HCT116 (cell line): ENCODE results near the gene SPIRE2. TPM values are rescaled to one million over a fixed set of nuclear protein-coding genes. Genes with fewer than 3 reads are reported as not detected.

Experiments
- ATAC-seq: fragments of 200-7000 bp; cut with Tn5 transposase; 2 replicates; pipeline ENCODE4 v1.9.1; 2020; ENCODE audit warnings: mild to moderate bottlenecking, moderate library complexity
- BruUV-seq: library from RNA; stranded (reverse); fragments of 400-500 nt; replicated peaks from 2 replicates; lab custom pipeline; 2021; lab: Mats Ljungman, UMichigan
- CTCF ChIA-PET: fragments of 300-600 bp; sonication (Branson Sonifier 250); formaldehyde crosslinking; loops from one replicate; lab custom pipeline; 2021; ENCODE audit warnings: antibody characterized with exemption; lab: Charles Lee
- POLR2A ChIA-PET: fragments of 300-600, 350-600 bp; sonication (Branson Sonifier 250); formaldehyde crosslinking; loops from one replicate; lab custom pipeline; 2021; ENCODE audit warnings: antibody characterized with exemption; lab: Charles Lee
- RAD21 ChIA-PET, 2 experiments: fragments of 300-600 bp; sonication (Branson Sonifier 250); formaldehyde crosslinking; loops; one replicate each; lab custom pipeline; 2023; ENCODE audit warnings: low total read pairs in 2 of 2; ENCODE audit not compliant: uncharacterized antibody in 2 of 2, unreplicated experiment in 2 of 2, low non-redundant PET in 1 of 2; lab: Charles Lee
- DNase-seq: peaks from one replicate; pipeline ENCODE4 v3.0.0-alpha.2; 2010; ENCODE audit warnings: low read depth, low spot score
- H2AFZ ChIP-seq: fragments of 200-600 bp; shearing (Covaris generic), sonication (generic); 2 replicates; pipeline ENCODE4 v1.6.1; 2017; ENCODE audit warnings: low read depth, mixed run types, mixed read lengths, antibody characterized with exemption, low read length; ENCODE audit not compliant: poor library complexity, severe bottlenecking
- H3K27ac ChIP-seq: 2 replicates; pipeline ENCODE4 v1.5.1; 2012; ENCODE audit warnings: low read depth, low read length
- H3K27me3 ChIP-seq: fragments of 200-600 bp; sonication (generic); 2 replicates; pipeline ENCODE4 v1.6.1; 2016; ENCODE audit warnings: mixed run types, low read length, mixed read lengths; ENCODE audit not compliant: insufficient read depth
- H3K36me3 ChIP-seq, 2 experiments: fragments of 200-500 bp in 1 of 2; fragments of 200-600 bp in 1 of 2; sonication (Bioruptor generic) in 1 of 2; sonication (generic) in 1 of 2; 2 replicates each; pipeline versions ENCODE4 v1.5.1 to v1.6.1; 2014 to 2016; ENCODE audit warnings: low read length in 2 of 2, inconsistent platforms in 1 of 2, mixed read lengths in 1 of 2, mixed run types in 1 of 2; ENCODE audit not compliant: insufficient read depth in 2 of 2, control insufficient read depth in 1 of 2
- H3K4me1 ChIP-seq, 2 experiments: fragments of 200-600 bp in 1 of 2; sonication (generic) in 1 of 2; 2 replicates each; pipeline versions ENCODE4 v1.5.1 to v1.6.1; 2012 to 2017; ENCODE audit warnings: low read length in 2 of 2, inconsistent platforms in 1 of 2, mild to moderate bottlenecking in 1 of 2, mixed read lengths in 1 of 2, mixed run types in 1 of 2, moderate library complexity in 1 of 2; ENCODE audit not compliant: insufficient read depth in 2 of 2, control insufficient read depth in 1 of 2
- H3K4me2 ChIP-seq: fragments of 200-600 bp; sonication (generic); 2 replicates; pipeline ENCODE4 v1.6.1; 2017; ENCODE audit warnings: mixed run types, low read length, mixed read lengths
- H3K4me3 ChIP-seq, 2 experiments: fragments of 200-600 bp in 1 of 2; sonication (generic) in 1 of 2; replicated peaks in 1 of 2; 2 replicates each; pipeline ENCODE4 v1.5.1; 2011 to 2016; ENCODE audit warnings: low read length in 2 of 2, control low read depth in 1 of 2, low read depth in 1 of 2, mild to moderate bottlenecking in 1 of 2, mixed read lengths in 1 of 2, mixed run types in 1 of 2
- H3K79me2 ChIP-seq: fragments of 200-600 bp; sonication (generic); 2 replicates; pipeline ENCODE4 v1.6.1; 2017; ENCODE audit warnings: mild to moderate bottlenecking, mixed run types, low read length, moderate library complexity, mixed read lengths; ENCODE audit not compliant: insufficient read depth
- H3K9ac ChIP-seq: fragments of 200-600 bp; sonication (generic); 2 replicates; pipeline ENCODE4 v1.6.1; 2016; ENCODE audit warnings: low read length, mixed read lengths
- H3K9me2 ChIP-seq: fragments of 200-600 bp; sonication (generic), shearing (Covaris generic); 2 replicates; pipeline ENCODE4 v1.6.1; 2017; ENCODE audit warnings: mixed run types, mild to moderate bottlenecking, moderate library complexity; ENCODE audit not compliant: insufficient read depth
- H3K9me3 ChIP-seq, 2 experiments: fragments of 200-500 bp in 1 of 2; fragments of 200-600 bp in 1 of 2; sonication (Bioruptor generic) in 1 of 2; sonication (generic) in 1 of 2; 2 replicates each; pipeline ENCODE4 v1.6.1; 2014 to 2017; ENCODE audit warnings: low read length in 2 of 2, mixed read lengths in 2 of 2, inconsistent platforms in 1 of 2, low read depth in 1 of 2, mild to moderate bottlenecking in 1 of 2, mixed run types in 1 of 2, moderate library complexity in 1 of 2; ENCODE audit not compliant: control insufficient read depth in 1 of 2, insufficient read depth in 1 of 2
- H4K20me1 ChIP-seq: fragments of 200-600 bp; sonication (generic), shearing (Covaris generic); 2 replicates; pipeline ENCODE4 v1.6.1; 2017; ENCODE audit warnings: mixed run types, mild to moderate bottlenecking, moderate library complexity; ENCODE audit not compliant: insufficient read depth
- CBX3 ChIP-seq: IDR thresholded peaks from 2 replicates; pipeline ENCODE4 v1.6.1; 2012; ENCODE audit warnings: low read depth
- CEBPB ChIP-seq: IDR thresholded peaks from 2 replicates; pipeline ENCODE4 v1.6.1; 2012; ENCODE audit warnings: low read depth
- EGR1 ChIP-seq: IDR thresholded peaks from 2 replicates; pipeline ENCODE4 v1.6.1; 2012; ENCODE audit warnings: low read depth
- ELF1 ChIP-seq: IDR thresholded peaks from 2 replicates; pipeline ENCODE4 v1.6.1; 2012; ENCODE audit warnings: low read depth, borderline replicate concordance
- EZH2phosphoT487 ChIP-seq: fragments of 200-600 bp; IDR thresholded peaks from 2 replicates; pipeline ENCODE4 v1.6.1; 2018; ENCODE audit warnings: antibody characterized with exemption, borderline replicate concordance
- FOSL1 ChIP-seq: IDR thresholded peaks from 2 replicates; pipeline ENCODE4 v1.6.1; 2012; ENCODE audit warnings: low read depth
- JUND ChIP-seq: IDR thresholded peaks from 2 replicates; pipeline ENCODE4 v1.6.1; 2012
- MAX ChIP-seq: IDR thresholded peaks from 2 replicates; pipeline ENCODE4 v1.6.1; 2012
- POLR2AphosphoS5 ChIP-seq: IDR thresholded peaks from 2 replicates; pipeline ENCODE4 v1.6.1; 2011; ENCODE audit warnings: mild to moderate bottlenecking, low read depth, low read length, moderate library complexity
- SP1 ChIP-seq: IDR thresholded peaks from 2 replicates; pipeline ENCODE4 v1.6.1; 2012; ENCODE audit warnings: low read depth
- ZFX ChIP-seq: fragments of 450-650 bp; IDR thresholded peaks from 2 replicates; pipeline ENCODE4 v1.6.1; 2017
- ZNF274 ChIP-seq: fragments of 200-500 bp; sonication (Bioruptor generic); IDR thresholded peaks from 2 replicates; pipeline ENCODE4 v1.6.1; 2014; ENCODE audit warnings: mild to moderate bottlenecking, low read depth, low read length, inconsistent platforms
- intact Hi-C: fragments of 100-400 bp; cut with micrococcal nuclease; formaldehyde crosslinking; loops from 2 replicates; pipeline ENCODE4 v1.10.0; 2022
- total RNA-seq: library from RNA; stranded (reverse); gene quantifications from one replicate; pipeline ENCODE4 v1.2.1, GENCODE V29; 2021; ENCODE audit not compliant: unreplicated experiment
- TF ChIP-seq, protein P1 (sequence below): IDR thresholded peaks from 2 replicates; pipeline ENCODE4 v1.6.1; 2011; ENCODE audit warnings: mild to moderate bottlenecking, low read length, moderate library complexity; ENCODE audit not compliant: insufficient replicate concordance; ENCODE audit errors: extremely low read depth
- TF ChIP-seq, protein P2 (sequence below): IDR thresholded peaks from 2 replicates; pipeline ENCODE4 v1.6.1; 2012; ENCODE audit warnings: low read depth

The SPIRE2 gene
- total RNA-seq, 1 experiment from 2014 or later: 21.2 TPM

DNA sequence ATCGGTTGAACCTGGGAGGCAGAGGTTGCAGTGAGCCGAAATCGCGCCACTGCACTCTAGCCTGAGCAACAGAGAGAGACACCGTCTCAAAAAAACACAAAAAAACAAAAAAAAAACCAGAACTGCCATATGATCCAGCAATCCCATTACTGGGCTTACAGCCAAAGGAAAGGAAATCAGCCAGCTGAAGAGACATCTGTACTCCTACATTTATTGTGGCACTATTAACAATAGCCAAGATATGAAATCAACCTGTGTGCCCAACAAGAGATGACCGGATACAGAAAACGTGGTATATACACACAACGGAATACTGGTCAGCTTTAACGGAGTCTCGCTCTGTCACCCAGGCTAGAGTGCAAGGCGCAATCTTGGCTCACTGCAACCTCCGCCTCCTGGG is 26.5 kb upstream of the SPIRE2 start:
- ATAC-seq (no peak), DNase-seq (no peak)
- no peaks in the 10 kb centered on the region for H3K27me3 ChIP-seq
- H3K36me3 ChIP-seq: peaks cover 54 to 72% of the 10 kb centered on the region in 2 experiments
- no peak overlapping the region for H3K9ac ChIP-seq
- no peak overlapping the region for H3K4me3 ChIP-seq
- ChIA-PET CTCF (no interaction called here), RAD21 (interaction anchor here in 1 of 2 experiments (0.6 kb wide), 1 partner anchor 54 kb away, joined by 3 read pairs; no protein-coding TSS in a partner anchor), POLR2A (no interaction called here)
- no TSS peak for BruUV-seq
- no peak for TF ChIP-seq FOSL1
- TF ChIP-seq SP1: no peak
- no peak for TF ChIP-seq CBX3
- TF ChIP-seq, protein P1, sequence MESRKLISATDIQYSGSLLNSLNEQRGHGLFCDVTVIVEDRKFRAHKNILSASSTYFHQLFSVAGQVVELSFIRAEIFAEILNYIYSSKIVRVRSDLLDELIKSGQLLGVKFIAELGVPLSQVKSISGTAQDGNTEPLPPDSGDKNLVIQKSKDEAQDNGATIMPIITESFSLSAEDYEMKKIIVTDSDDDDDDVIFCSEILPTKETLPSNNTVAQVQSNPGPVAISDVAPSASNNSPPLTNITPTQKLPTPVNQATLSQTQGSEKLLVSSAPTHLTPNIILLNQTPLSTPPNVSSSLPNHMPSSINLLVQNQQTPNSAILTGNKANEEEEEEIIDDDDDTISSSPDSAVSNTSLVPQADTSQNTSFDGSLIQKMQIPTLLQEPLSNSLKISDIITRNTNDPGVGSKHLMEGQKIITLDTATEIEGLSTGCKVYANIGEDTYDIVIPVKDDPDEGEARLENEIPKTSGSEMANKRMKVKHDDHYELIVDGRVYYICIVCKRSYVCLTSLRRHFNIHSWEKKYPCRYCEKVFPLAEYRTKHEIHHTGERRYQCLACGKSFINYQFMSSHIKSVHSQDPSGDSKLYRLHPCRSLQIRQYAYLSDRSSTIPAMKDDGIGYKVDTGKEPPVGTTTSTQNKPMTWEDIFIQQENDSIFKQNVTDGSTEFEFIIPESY: no peak
- peaks cover 3% of the 10 kb centered on the region; the same call in 1 of the 2 replicates for H4K20me1 ChIP-seq
- no peak overlapping the region for H3K4me2 ChIP-seq
- H3K27ac ChIP-seq: no peak overlapping the region
- no peaks in the 10 kb centered on the region for H3K4me1 ChIP-seq
- H2AFZ ChIP-seq: no peak overlapping the region
- intact Hi-C loops: no loop called here
- H3K79me2 ChIP-seq: peaks cover 87% of the 10 kb centered on the region
- H3K9me3 ChIP-seq: no peaks in the 10 kb centered on the region
- no peaks in the 10 kb centered on the region for H3K9me2 ChIP-seq

- DNase-seq (no peak), ATAC-seq (no peak)
- Histone ChIP-seq H3K4me1 (no peaks in the 10 kb centered on the region), H4K20me1 (peaks cover 3% of the 10 kb centered on the region; the same call in 1 of the 2 replicates), H3K4me3 (no peak overlapping the region), H3K27me3 (no peaks in the 10 kb centered on the region), H3K27ac (no peak overlapping the region), H2AFZ (no peak overlapping the region), H3K9ac (no peak overlapping the region), H3K79me2 (peaks cover 86% of the 10 kb centered on the region), H3K36me3 (peaks cover 46 to 60% of the 10 kb centered on the region in 2 experiments), H3K4me2 (no peak overlapping the region), H3K9me3 (no peaks in the 10 kb centered on the region), H3K9me2 (no peaks in the 10 kb centered on the region)
- intact Hi-C loops: no loop called here
- BruUV-seq: no TSS peak
- ChIA-PET POLR2A (no interaction called here), CTCF (no interaction called here), RAD21 (no interaction called here)
- TF ChIP-seq SP1 (no peak), ZNF274 (no peak), POLR2AphosphoS5 (no peak), EGR1 (no peak), MAX (no peak), EZH2phosphoT487 (no peak), ZFX (no peak), JUND (no peak), ELF1 (no peak), CEBPB (no peak)
- TF ChIP-seq, protein P2, sequence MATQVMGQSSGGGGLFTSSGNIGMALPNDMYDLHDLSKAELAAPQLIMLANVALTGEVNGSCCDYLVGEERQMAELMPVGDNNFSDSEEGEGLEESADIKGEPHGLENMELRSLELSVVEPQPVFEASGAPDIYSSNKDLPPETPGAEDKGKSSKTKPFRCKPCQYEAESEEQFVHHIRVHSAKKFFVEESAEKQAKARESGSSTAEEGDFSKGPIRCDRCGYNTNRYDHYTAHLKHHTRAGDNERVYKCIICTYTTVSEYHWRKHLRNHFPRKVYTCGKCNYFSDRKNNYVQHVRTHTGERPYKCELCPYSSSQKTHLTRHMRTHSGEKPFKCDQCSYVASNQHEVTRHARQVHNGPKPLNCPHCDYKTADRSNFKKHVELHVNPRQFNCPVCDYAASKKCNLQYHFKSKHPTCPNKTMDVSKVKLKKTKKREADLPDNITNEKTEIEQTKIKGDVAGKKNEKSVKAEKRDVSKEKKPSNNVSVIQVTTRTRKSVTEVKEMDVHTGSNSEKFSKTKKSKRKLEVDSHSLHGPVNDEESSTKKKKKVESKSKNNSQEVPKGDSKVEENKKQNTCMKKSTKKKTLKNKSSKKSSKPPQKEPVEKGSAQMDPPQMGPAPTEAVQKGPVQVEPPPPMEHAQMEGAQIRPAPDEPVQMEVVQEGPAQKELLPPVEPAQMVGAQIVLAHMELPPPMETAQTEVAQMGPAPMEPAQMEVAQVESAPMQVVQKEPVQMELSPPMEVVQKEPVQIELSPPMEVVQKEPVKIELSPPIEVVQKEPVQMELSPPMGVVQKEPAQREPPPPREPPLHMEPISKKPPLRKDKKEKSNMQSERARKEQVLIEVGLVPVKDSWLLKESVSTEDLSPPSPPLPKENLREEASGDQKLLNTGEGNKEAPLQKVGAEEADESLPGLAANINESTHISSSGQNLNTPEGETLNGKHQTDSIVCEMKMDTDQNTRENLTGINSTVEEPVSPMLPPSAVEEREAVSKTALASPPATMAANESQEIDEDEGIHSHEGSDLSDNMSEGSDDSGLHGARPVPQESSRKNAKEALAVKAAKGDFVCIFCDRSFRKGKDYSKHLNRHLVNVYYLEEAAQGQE: no peak
These were observed 23.0 kb upstream of the SPIRE2 start for GRCh38 chr16:89805136-89805905.
